SU-DHL-6 (cell line): ENCODE results near the gene DAAM1.

Experiments used
- CTCF ChIP-seq: fragments of 200-600 bp; sonication (generic); IDR thresholded peaks from one replicate; pipeline ENCODE4 v1.5.1; 2017; ENCODE audit warnings: antibody characterized with exemption, mild to moderate bottlenecking, low read length, moderate library complexity; ENCODE audit not compliant: insufficient read depth, poor library complexity, severe bottlenecking
- EZH2phosphoT487 ChIP-seq: fragments of 200-600 bp; sonication (generic), shearing (Covaris generic); conservative IDR thresholded peaks from 2 replicates; pipeline ENCODE4 v1.6.1; 2018; ENCODE audit warnings: mild to moderate bottlenecking, antibody characterized with exemption, low read length, moderate library complexity, mixed read lengths

- no peak for TF ChIP-seq CTCF
- no peak for TF ChIP-seq EZH2phosphoT487
These were observed 77.3 kb downstream of the DAAM1 start for GRCh38 chr14:59265808-59266207.
